ENCODE results near the gene ZNF500. TPM values are rescaled to one million over a fixed set of nuclear protein-coding genes. Genes with fewer than 3 reads are reported as not detected.

Gene ZNF500
- total and polyA plus RNA-seq, 2 of the 4 experiments (the other 2 are of a cell fraction) = 4.5 to 5.9 TPM

GRCh38 chr16:4795828-4796572 is 29.0 kb upstream of the ZNF500 start:
- no peak overlapping the region for H2AK9ac ChIP-seq (replicated peaks; ENCODE audit: low read depth, low read length, poor library complexity)
- H2BK20ac ChIP-seq (ENCODE audit: low read depth, low read length) = no peak overlapping the region
- no peak for TF ChIP-seq POLR2A (IDR thresholded peaks at IDR 0.05; ENCODE audit: low read depth, low read length)
- no peak for TF ChIP-seq RFX5 (IDR thresholded peaks at IDR 0.05; ENCODE audit: low read depth, low read length)
- TF ChIP-seq MAZ (IDR thresholded peaks at IDR 0.05; ENCODE audit: borderline replicate concordance, low read depth, low read length) = no peak
- TF ChIP-seq, protein P1, sequence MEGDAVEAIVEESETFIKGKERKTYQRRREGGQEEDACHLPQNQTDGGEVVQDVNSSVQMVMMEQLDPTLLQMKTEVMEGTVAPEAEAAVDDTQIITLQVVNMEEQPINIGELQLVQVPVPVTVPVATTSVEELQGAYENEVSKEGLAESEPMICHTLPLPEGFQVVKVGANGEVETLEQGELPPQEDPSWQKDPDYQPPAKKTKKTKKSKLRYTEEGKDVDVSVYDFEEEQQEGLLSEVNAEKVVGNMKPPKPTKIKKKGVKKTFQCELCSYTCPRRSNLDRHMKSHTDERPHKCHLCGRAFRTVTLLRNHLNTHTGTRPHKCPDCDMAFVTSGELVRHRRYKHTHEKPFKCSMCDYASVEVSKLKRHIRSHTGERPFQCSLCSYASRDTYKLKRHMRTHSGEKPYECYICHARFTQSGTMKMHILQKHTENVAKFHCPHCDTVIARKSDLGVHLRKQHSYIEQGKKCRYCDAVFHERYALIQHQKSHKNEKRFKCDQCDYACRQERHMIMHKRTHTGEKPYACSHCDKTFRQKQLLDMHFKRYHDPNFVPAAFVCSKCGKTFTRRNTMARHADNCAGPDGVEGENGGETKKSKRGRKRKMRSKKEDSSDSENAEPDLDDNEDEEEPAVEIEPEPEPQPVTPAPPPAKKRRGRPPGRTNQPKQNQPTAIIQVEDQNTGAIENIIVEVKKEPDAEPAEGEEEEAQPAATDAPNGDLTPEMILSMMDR (conservative IDR thresholded peaks at IDR 0.05; ENCODE audit: low read depth, low read length) = no peak
- TF ChIP-seq RAD21 (IDR thresholded peaks at IDR 0.05; ENCODE audit: low read length) = no peak
- no peak for TF ChIP-seq FOS (IDR thresholded peaks at IDR 0.05; ENCODE audit: low read depth, low read length)
- TF ChIP-seq MXI1 (IDR thresholded peaks at IDR 0.05; ENCODE audit: borderline replicate concordance, low read depth, low read length) = no peak
- TF ChIP-seq SMC3 (IDR thresholded peaks at IDR 0.05; ENCODE audit: low read depth, low read length) = no peak
- TF ChIP-seq NFE2L2 (IDR thresholded peaks at IDR 0.05; ENCODE audit: low read depth, low read length) = no peak
- no peak for TF ChIP-seq CEBPB (IDR thresholded peaks at IDR 0.05; ENCODE audit: low read depth, low read length)
- no peak for TF ChIP-seq BHLHE40 (IDR thresholded peaks at IDR 0.05; ENCODE audit: low read depth, low read length)
- no peak for TF ChIP-seq CHD1 (IDR thresholded peaks at IDR 0.05; ENCODE audit: low read depth, low read length)
- H3K18ac ChIP-seq (ENCODE audit: low read depth, low read length) = no peak overlapping the region
- POLR2A ChIA-PET (ENCODE audit: unreplicated experiment) = interaction anchor here (0.7 kb wide), 1 partner anchor 18 kb away, joined by 13 read pairs; no protein-coding TSS in a partner anchor
- CTCF ChIA-PET = no interaction called here
- H4K8ac ChIP-seq (ENCODE audit: low read depth in 2 of 2, low read length in 2 of 2) = no peak overlapping the region
- 91% methylated on average over 4 of the region's 30 CpGs; no CpG with 5 or more reads in 1 of the 2 experiments for WGBS, 2 experiments (ENCODE audit: extremely low coverage in 2 of 2, insufficient read length in 1 of 2)
- no peaks in the 10 kb centered on the region for H4K20me1 ChIP-seq (ENCODE audit: insufficient read depth, low read length)
- H3K9me3 ChIP-seq (ENCODE audit: control insufficient read depth, insufficient read depth, low read length) = no peaks in the 10 kb centered on the region
- no peak overlapping the region for H3K4me2 ChIP-seq (ENCODE audit: low read depth, low read length)
- no peak overlapping the region for H2BK5ac ChIP-seq (ENCODE audit: low read depth, low read length, poor library complexity, severe bottlenecking)
- H3K36me3 ChIP-seq (ENCODE audit: control insufficient read depth, insufficient read depth, low read length) = peaks cover 2% of the 10 kb centered on the region; the same call in 1 of the 2 replicates
- H3K9me1 ChIP-seq (ENCODE audit: insufficient read depth, low read length) = 0 out of 2 replicates have a peak, but pooled peaks cover 3% of the 10 kb centered on the region
- H3K56ac ChIP-seq (ENCODE audit: extremely low read depth, insufficient read depth, low read length) = no peak overlapping the region
- H3K9ac ChIP-seq (ENCODE audit: low read depth, low read length) = no peak overlapping the region
- H2BK120ac ChIP-seq (ENCODE audit: low read depth, low read length) = no peak overlapping the region
- BruUV-seq (replicated peaks) = no TSS peak
- H3K27me3 ChIP-seq (ENCODE audit: control insufficient read depth, insufficient read depth, low read length) = no peaks in the 10 kb centered on the region
- H3K14ac ChIP-seq (replicated peaks; ENCODE audit: low read depth, low read length) = no peak overlapping the region
- H3K23ac ChIP-seq (ENCODE audit: low read depth, low read length) = no peak overlapping the region
- no peaks in the 10 kb centered on the region for H3K79me1 ChIP-seq (ENCODE audit: low read depth in 1 of 2, low read length in 2 of 2)
- intact Hi-C loops (cut with micrococcal nuclease) = no loop called here
- no peak overlapping the region for H3K27ac ChIP-seq (ENCODE audit: insufficient read depth, low read length)
- DNase-seq (no peak), ATAC-seq (ENCODE audit: low read depth) (no peak)
- in situ Hi-C loops (cut with MboI; ENCODE audit: low sequenced_read_pairs) = no loop called here
- H3K4ac ChIP-seq (ENCODE audit: low read depth, low read length) = no peak overlapping the region
- no peaks in the 10 kb centered on the region for H3K4me1 ChIP-seq (ENCODE audit: control insufficient read depth, insufficient read depth, low read length)
- dilution Hi-C loops (cut with HindIII; ENCODE audit: low sequenced_read_pairs, unreplicated experiment) = no loop called here
- H2BK15ac ChIP-seq (ENCODE audit: low read depth, low read length) = no peak overlapping the region
- no peak overlapping the region for H2AFZ ChIP-seq (replicated peaks; ENCODE audit: low read length, poor library complexity)
- H3K4me3 ChIP-seq (ENCODE audit: insufficient read depth, low read depth, low read length) = no peak overlapping the region
- no peak overlapping the region for H4K91ac ChIP-seq (ENCODE audit: insufficient read depth, low read depth, low read length)
- H4K5ac ChIP-seq (ENCODE audit: low read depth, low read length) = no peak overlapping the region
- H2AK5ac ChIP-seq (ENCODE audit: low read depth, low read length) = no peak overlapping the region
